K562 (cell line): ENCODE data around the gene BRME1. TPM values are rescaled to one million over a fixed set of nuclear protein-coding genes. Genes with fewer than 3 reads are reported as not detected.

Experiments used
- ATAC-seq: fragments of 200-7000 bp; cut with Tn5 transposase; 3 replicates; pipeline ENCODE4 v1.9.1; 2020; ENCODE audit warnings: moderate library complexity
- BruUV-seq: library from RNA; stranded (reverse); fragments of 400-500 nt; replicated peaks from 2 replicates; lab custom pipeline; 2021; lab: Mats Ljungman, UMichigan
- CTCF ChIA-PET: fragments of 300-600 bp; formaldehyde crosslinking; extraction: SDS; loops from one replicate; lab custom pipeline; 2021; ENCODE audit warnings: low intra/inter-chr PET ratio; lab: Yijun Ruan, JAX
- POLR2A ChIA-PET: fragments of 300-600, 350-650 bp; sonication (Branson Sonifier 250); formaldehyde crosslinking; extraction: SDS; loops from one replicate; lab custom pipeline; 2021; ENCODE audit warnings: antibody characterized with exemption, inconsistent platforms; lab: Yijun Ruan, JAX
- DNase-seq, 4 experiments: peaks; one replicate each; pipeline versions ENCODE4 v3.0.0 to v3.0.0-alpha.2; 2011 to 2018; ENCODE audit warnings: low spot score in 3 of 4, mixed read lengths in 3 of 4; ENCODE audit errors: extremely low read depth in 1 of 4
- FAIRE-seq: peaks from 2 replicates; lab custom pipeline; 2011; peaks lifted over from hg19 to GRCh38; lab: Jason Lieb, UNC
- H2AFZ ChIP-seq: 2 replicates; pipeline ENCODE4 v1.6.0; 2011; ENCODE audit warnings: low read depth, low read length, control low read depth, inconsistent platforms
- H3K27ac ChIP-seq: fragments of 200-600 bp; 3 replicates; pipeline ENCODE4 v1.8.0; 2011; ENCODE audit warnings: low read depth, mild to moderate bottlenecking, control low read depth, inconsistent platforms, low read length, moderate library complexity, mixed read lengths; ENCODE audit errors: extremely low read depth
- H3K27me3 ChIP-seq, 2 experiments: fragments of 300-600 bp in 1 of 2; 2 replicates in 1 of 2; 3 replicates in 1 of 2; pipeline versions ENCODE4 v1.6.0 to v1.8.0; 2011; ENCODE audit warnings: inconsistent platforms in 2 of 2, low read length in 2 of 2, mild to moderate bottlenecking in 1 of 2, mixed read lengths in 1 of 2, moderate library complexity in 1 of 2; ENCODE audit not compliant: control insufficient read depth in 2 of 2, insufficient read depth in 2 of 2
- H3K36me3 ChIP-seq: fragments of 300-600 bp; 3 replicates; pipeline ENCODE4 v1.8.0; 2011; ENCODE audit warnings: mild to moderate bottlenecking, low read length, inconsistent platforms; ENCODE audit not compliant: control insufficient read depth, insufficient read depth
- H3K4me1 ChIP-seq, 2 experiments: fragments of 200-600 bp in 1 of 2; replicated peaks in 1 of 2; 2 replicates in 1 of 2; 3 replicates in 1 of 2; pipeline versions ENCODE4 v1.5.1 to v1.8.0; 2011; ENCODE audit warnings: inconsistent platforms in 2 of 2, low read length in 2 of 2, mild to moderate bottlenecking in 1 of 2, mixed read lengths in 1 of 2, moderate library complexity in 1 of 2; ENCODE audit not compliant: control insufficient read depth in 2 of 2, insufficient read depth in 2 of 2
- H3K4me2 ChIP-seq: 2 replicates; pipeline ENCODE4 v1.6.1; 2011; ENCODE audit warnings: low read length, control low read depth, inconsistent platforms, mixed read lengths; ENCODE audit not compliant: insufficient read depth
- H3K4me3 ChIP-seq: fragments of 200-600 bp; sonication (generic), shearing (Covaris generic); 2 replicates; pipeline ENCODE4 v1.5.1; 2016; ENCODE audit warnings: control low read depth, inconsistent platforms
- H3K79me2 ChIP-seq: fragments of 200-600 bp; 3 replicates; pipeline ENCODE4 v1.8.0; 2011; ENCODE audit warnings: low read length, inconsistent platforms; ENCODE audit not compliant: control insufficient read depth, insufficient read depth
- H3K9ac ChIP-seq, 2 experiments: 2 replicates each; pipeline versions ENCODE4 v1.6.0 to v1.6.1; 2011; ENCODE audit warnings: low read depth in 2 of 2, low read length in 2 of 2, control low read depth in 1 of 2, inconsistent platforms in 1 of 2, mild to moderate bottlenecking in 1 of 2, mixed read lengths in 1 of 2; ENCODE audit not compliant: insufficient read depth in 1 of 2
- H3K9me1 ChIP-seq: one replicate; pipeline ENCODE4 v1.6.0; 2011; ENCODE audit warnings: inconsistent platforms, mild to moderate bottlenecking, low read length, moderate library complexity; ENCODE audit not compliant: control insufficient read depth, insufficient read depth
- H3K9me3 ChIP-seq: replicated peaks from 2 replicates; pipeline ENCODE4 v1.5.1; 2011; ENCODE audit warnings: low read depth, low read length, inconsistent platforms; ENCODE audit not compliant: control insufficient read depth, insufficient read depth
- H4K20me1 ChIP-seq: replicated peaks from 2 replicates; pipeline ENCODE4 v1.6.1; 2011; ENCODE audit warnings: low read length, inconsistent platforms, mixed read lengths; ENCODE audit not compliant: control insufficient read depth, insufficient read depth
- FOS ChIP-seq: IDR thresholded peaks from 3 replicates; pipeline ENCODE4 v1.6.1; 2011; ENCODE audit not compliant: insufficient read length; ENCODE audit errors: extremely low read depth
- MAX ChIP-seq: sonication (generic); formaldehyde crosslinking; IDR thresholded peaks from 2 replicates; pipeline ENCODE4 v1.9.0; 2022; ENCODE audit warnings: mild to moderate bottlenecking, missing genetic modification reagents
- PBX2 ChIP-seq, 2 experiments: IDR thresholded peaks in 1 of 2; conservative IDR thresholded peaks in 1 of 2; 2 replicates each; pipeline ENCODE4 v1.6.1; 2016; ENCODE audit warnings: low read depth in 2 of 2, mild to moderate bottlenecking in 1 of 2, missing compliant biosample characterization in 1 of 2, missing genetic modification characterization in 1 of 2, moderate library complexity in 1 of 2
- ZFX ChIP-seq: sonication (generic); formaldehyde crosslinking; IDR thresholded peaks from 2 replicates; pipeline ENCODE4 v1.8.0; 2022; ENCODE audit warnings: mild to moderate bottlenecking, missing genetic modification reagents, moderate library complexity
- ZNF140 ChIP-seq: fragments of 250-450 bp; sonication (Bioruptor Pico); IDR thresholded peaks from 2 replicates; pipeline ENCODE4 v1.8.0; 2021; ENCODE audit warnings: moderate library complexity, mild to moderate bottlenecking, inconsistent platforms
- ZNF24 ChIP-seq: fragments of 450-650 bp; IDR thresholded peaks from 2 replicates; pipeline ENCODE4 v1.6.1; 2016
- WGBS: fragments of 100-300 bp; shearing (Covaris generic); methylation state at CpG from one replicate; pipeline ENCODE4 v1.1.6; 2016; ENCODE audit warnings: low coverage, mixed read lengths; ENCODE audit not compliant: insufficient coverage; ENCODE audit errors: missing lambda C conversion rate; 5-methylcytosine and 5-hydroxymethylcytosine counted together
- in situ Hi-C: fragments of 300-500 bp; cut with MboI; formaldehyde crosslinking; loops from 4 replicates; pipeline ENCODE4 v1.15.0; 2018; ENCODE audit warnings: inconsistent platforms, mixed read lengths
- intact Hi-C: fragments of 100-400 bp; cut with micrococcal nuclease; formaldehyde crosslinking; loops from 2 replicates; pipeline ENCODE4 v1.14.2; 2022
- polyA plus RNA-seq, 8 experiments: library from polyadenylated mRNA; depleted of rRNA in 4 of 8; stranded (reverse) in 5 of 8; unstranded in 3 of 8; fragments of >200 nt; fragmentation: Nextera tagmentation in 2 of 8; fragmentation: Illumina TruSeq in 1 of 8; extraction: Ambion mirVana in 2 of 8; extraction: Trizol in 1 of 8; gene quantifications; 2 replicates each; pipeline versions ENCODE4 v1.2.1 to v1.2.3, GENCODE V29; 2011 to 2014; ENCODE audit warnings: inconsistent platforms in 1 of 8, missing spikeins in 1 of 8
- total RNA-seq, 7 experiments: library from RNA; depleted of rRNA in 6 of 7; stranded (reverse); fragments of >200 nt in 6 of 7; fragmentation: Illumina TruSeq in 2 of 7; extraction: Trizol in 2 of 7; gene quantifications; 2 replicates each; pipeline versions ENCODE4 v1.2.1 to v1.2.3, GENCODE V29; 2011 to 2021; ENCODE audit warnings: low replicate concordance in 1 of 7

The BRME1 gene
- total and polyA plus RNA-seq, 9 of the 15 experiments (the other 6 are each of a cell fraction or from before 2014, with no cell fraction given) = 0.75 to 6.1 (median 3.6) TPM

- ChIA-PET CTCF (no interaction called here), POLR2A (interaction anchor here (1.0 kb wide), 1 partner anchor 19 kb away, joined by 4 read pairs; no protein-coding TSS in a partner anchor)
- no TSS peak for BruUV-seq
- no peaks in the 10 kb centered on the region for H3K79me2 ChIP-seq
- no peaks in the 10 kb centered on the region; a peak in 1 of 5 replicates for H3K27me3 ChIP-seq
- no peaks in the 10 kb centered on the region for H3K36me3 ChIP-seq
- in situ Hi-C loops (loop anchor here (5.0 kb wide), 1 partner anchor 189 kb away; the partner anchor contains the start of gene MISP3), intact Hi-C loops (loop anchor here (5.0 kb wide), 1 partner anchor 464 kb away; no protein-coding TSS in a partner anchor)
- H4K20me1 ChIP-seq = no peaks in the 10 kb centered on the region
- FAIRE-seq (no peak), DNase-seq (no peak), ATAC-seq (no peak)
- H3K9me3 ChIP-seq = no peaks in the 10 kb centered on the region
- H3K9me1 ChIP-seq = no peaks in the 10 kb centered on the region
- 0 out of 2 replicates have a peak overlapping the region, but pooled peaks have one; percentile 14 for H2AFZ ChIP-seq
- H3K27ac ChIP-seq = no peak overlapping the region
- peaks cover 21 to 60% of the 10 kb centered on the region in 2 experiments for H3K4me1 ChIP-seq
- TF ChIP-seq MAX (CRISPR knock-in tag) = peak; percentile 39; the same call in 1 of the 2 replicates
- no peak for TF ChIP-seq ZNF24
- no peak overlapping the region for H3K4me3 ChIP-seq
- peak overlapping the region in 1 of 2 experiments; percentile 14; a peak in 2 of 4 replicates for H3K9ac ChIP-seq
- no peak overlapping the region for H3K4me2 ChIP-seq
- WGBS = 75% methylated on average over 10 of the region's 12 CpGs
Measured at GRCh38 chr19:13882836-13883235, 23.1 kb downstream of the BRME1 start.

- H3K36me3 ChIP-seq = no peaks in the 10 kb centered on the region
- no peaks in the 10 kb centered on the region for H3K79me2 ChIP-seq
- intact Hi-C loops = loop anchor here (5.0 kb wide), 1 partner anchor 465 kb away; no protein-coding TSS in a partner anchor
- H3K4me2 ChIP-seq = no peak overlapping the region
- ChIA-PET CTCF (no interaction called here), POLR2A (interaction anchor here (1.0 kb wide), 1 partner anchor 20 kb away, joined by 4 read pairs; no protein-coding TSS in a partner anchor)
- DNase-seq (no peak), ATAC-seq (no peak), FAIRE-seq (no peak)
- no peak overlapping the region for H2AFZ ChIP-seq
- H3K4me1 ChIP-seq = peaks cover 21 to 63% of the 10 kb centered on the region in 2 experiments
- H3K9ac ChIP-seq = peak overlapping the region in 1 of 2 experiments; percentile 14; a peak in 1 of 4 replicates
- no peaks in the 10 kb centered on the region; a peak in 1 of 5 replicates for H3K27me3 ChIP-seq
- H4K20me1 ChIP-seq = no peaks in the 10 kb centered on the region
- H3K4me3 ChIP-seq = no peak overlapping the region
- no peak overlapping the region for H3K27ac ChIP-seq
- in situ Hi-C loops = loop anchor here (5.0 kb wide), 1 partner anchor 190 kb away; the partner anchor contains the start of gene MISP3
- no peaks in the 10 kb centered on the region for H3K9me1 ChIP-seq
- 78% methylated on average over 5 of the region's 5 CpGs for WGBS
- no TSS peak for BruUV-seq
- no peaks in the 10 kb centered on the region for H3K9me3 ChIP-seq
- TF ChIP-seq ZNF140 (CRISPR knock-in tag) (no peak), PBX2 (CRISPR knock-in tag; IDR thresholded peaks at IDR 0.05; ENCODE audit: low read depth) (no peak), PBX2 (tag; conservative IDR thresholded peaks at IDR 0.05; ENCODE audit: low read depth) (no peak), ZFX (CRISPR knock-in tag) (peak; percentile 9; the same call in 1 of the 2 replicates), FOS (no peak)
- TF ChIP-seq, all 486 proteins: peak for 1
Measured at GRCh38 chr19:13882419-13882795, 23.5 kb downstream of the BRME1 start.
